NCI-H524 treated with DMSO at 0.1 percent for 48 hours (cell line): ENCODE results near the gene LEUTX.
"Not testable (repeated sequence)": the region's sequence is repeated elsewhere in the genome, so short reads cannot be mapped to it uniquely, and the experiment has no call there.

ENCODE experiments used
- DNase-seq: peaks from one replicate; lab custom pipeline; 2025; lab: John Stamatoyannopoulos, UW

LEUTX gene

GRCh38 chr19:39780894-39781293, 2.2 kb downstream of the LEUTX start:
- DNase-seq, result no peak

- no peak for DNase-seq
These were observed 9.6 kb downstream of the LEUTX start for GRCh38 chr19:39788244-39788643.

GRCh38 chr19:39792999-39793546, 14.4 kb downstream of the LEUTX start:
- peak; percentile 30 for DNase-seq

GRCh38 chr19:39795001-39795400, 16.3 kb downstream of the LEUTX start:
- DNase-seq, result no peak

- DNase-seq, result no peak
These were observed 17.4 kb downstream of the LEUTX start for GRCh38 chr19:39796000-39796498.

- DNase-seq, result no peak
These were observed 18.4 kb downstream of the LEUTX start for GRCh38 chr19:39797083-39797482.

GRCh38 chr19:39802958-39803357, 24.3 kb downstream of the LEUTX start:
- DNase-seq, result no peak

- DNase-seq, result no peak
These were observed 26.4 kb downstream of the LEUTX start for GRCh38 chr19:39805104-39805503.

- no peak for DNase-seq
These were observed 29.3 kb downstream of the LEUTX start for GRCh38 chr19:39807846-39808364.

GRCh38 chr19:39808688-39809087, 30.0 kb downstream of the LEUTX start:
- DNase-seq, result not testable (repeated sequence)

- DNase-seq, result no peak
These were observed 30.7 kb downstream of the LEUTX start for GRCh38 chr19:39809368-39809767.

- DNase-seq, result no peak
These were observed 31.8 kb downstream of the LEUTX start for GRCh38 chr19:39810424-39810823.

- no peak for DNase-seq
These were observed 32.4 kb downstream of the LEUTX start for GRCh38 chr19:39811064-39811463.

GRCh38 chr19:39813264-39813993, 34.8 kb downstream of the LEUTX start:
- no peak for DNase-seq

- not testable (repeated sequence) for DNase-seq
These were observed 35.5 kb downstream of the LEUTX start for GRCh38 chr19:39814111-39814510.

GRCh38 chr19:39814595-39814994, 35.9 kb downstream of the LEUTX start:
- DNase-seq, result no peak

- no peak for DNase-seq
These were observed 37.8 kb downstream of the LEUTX start for GRCh38 chr19:39816287-39817048.

- DNase-seq, result no peak
These were observed 39.4 kb downstream of the LEUTX start for GRCh38 chr19:39817888-39818561.

- no peak for DNase-seq
These were observed 40.0 kb downstream of the LEUTX start for GRCh38 chr19:39818626-39819097.

- no peak for DNase-seq
These were observed 41.1 kb downstream of the LEUTX start for GRCh38 chr19:39819786-39820185.

- no peak for DNase-seq
These were observed 42.0 kb downstream of the LEUTX start for GRCh38 chr19:39820696-39821095.

- DNase-seq, result peak; percentile 31
These were observed 45.0 kb downstream of the LEUTX start for GRCh38 chr19:39823686-39824085.
